ENCODE data around the gene ODF2. TPM values are rescaled to one million over a fixed set of nuclear protein-coding genes. Genes with fewer than 3 reads are reported as not detected.

Gene ODF2
- polyA plus RNA-seq, 1 donor (not counting 4 experiments of a cell fraction or from before 2014, with no cell fraction given): 14.0 TPM

- no peaks in the 10 kb centered on the region for H3K36me3 ChIP-seq (ENCODE audit: control insufficient read depth in 2 of 2, extremely low read depth in 1 of 2, insufficient read depth in 2 of 2, low read length in 2 of 2)
- peaks cover 19% of the 10 kb centered on the region for H3K4me1 ChIP-seq (ENCODE audit: control insufficient read depth, extremely low read depth, insufficient read depth, low read length)
- no peaks in the 10 kb centered on the region for H3K9me1 ChIP-seq (ENCODE audit: control insufficient read depth, extremely low read depth, insufficient read depth, low read length)
- H3K27ac ChIP-seq (ENCODE audit: control insufficient read depth, insufficient read depth, low read length): no peak overlapping the region
- no peaks in the 10 kb centered on the region for H4K20me1 ChIP-seq (ENCODE audit: control insufficient read depth, extremely low read depth, insufficient read depth, low read length)
- H2AFZ ChIP-seq (ENCODE audit: control insufficient read depth, low read length): no peak overlapping the region
- no peak overlapping the region for H3K4me3 ChIP-seq (ENCODE audit: control insufficient read depth in 2 of 3, extremely low read depth in 1 of 3, insufficient read depth in 2 of 3, low read depth in 1 of 3, low read length in 3 of 3)
- H3K4me2 ChIP-seq (ENCODE audit: control insufficient read depth, extremely low read depth, insufficient read depth, low read depth, low read length): peak overlapping the region; percentile 39
- dilution Hi-C loops (cut with MboI; ENCODE audit: extremely low pct_ligation_motif_present, low sequenced_read_pairs): no loop called here
- TF ChIP-seq CTCF (optimal IDR thresholded peaks at IDR 0.05 in 1 of 3, IDR thresholded peaks at IDR 0.05 in 1 of 3, conservative IDR thresholded peaks at IDR 0.05 in 1 of 3; ENCODE audit: extremely low read depth in 1 of 3, insufficient read depth in 2 of 3, low read length in 3 of 3) (no peak), EZH2 (IDR thresholded peaks at IDR 0.05; ENCODE audit: low read length) (no peak)
- no peaks in the 10 kb centered on the region for H3K79me2 ChIP-seq (ENCODE audit: control insufficient read depth, insufficient read depth, low read length)
- H3K9me3 ChIP-seq (ENCODE audit: control insufficient read depth, low read depth, low read length): no peaks in the 10 kb centered on the region
- FAIRE-seq: no peak
- no peak for DNase-seq (ENCODE audit: low read depth, low spot score)
- no peak overlapping the region for H3K9ac ChIP-seq (ENCODE audit: control insufficient read depth, extremely low read depth, insufficient read depth, low read length)
- H3K27me3 ChIP-seq (ENCODE audit: control insufficient read depth, extremely low read depth, insufficient read depth, low read length): peaks cover 9% of the 10 kb centered on the region
Observed at GRCh38 chr9:128416432-128417019, 39.3 kb upstream of the ODF2 start.

- no peak overlapping the region for H3K27ac ChIP-seq (ENCODE audit: control insufficient read depth, insufficient read depth, low read length)
- no peaks in the 10 kb centered on the region for H3K9me1 ChIP-seq (ENCODE audit: control insufficient read depth, extremely low read depth, insufficient read depth, low read length)
- H3K36me3 ChIP-seq (ENCODE audit: control insufficient read depth in 2 of 2, extremely low read depth in 1 of 2, insufficient read depth in 2 of 2, low read length in 2 of 2): peaks cover 0 to under 1% of the 10 kb centered on the region in 2 experiments
- DNase-seq (ENCODE audit: low read depth, low spot score) (no peak), FAIRE-seq (no peak)
- H3K4me1 ChIP-seq (ENCODE audit: control insufficient read depth, extremely low read depth, insufficient read depth, low read length): peaks cover 37% of the 10 kb centered on the region
- H3K4me3 ChIP-seq (ENCODE audit: control insufficient read depth in 2 of 3, extremely low read depth in 1 of 3, insufficient read depth in 2 of 3, low read depth in 1 of 3, low read length in 3 of 3): peak overlapping the region in 1 of 3 experiments; percentile 31
- peak overlapping the region; percentile 72 for H3K4me2 ChIP-seq (ENCODE audit: control insufficient read depth, extremely low read depth, insufficient read depth, low read depth, low read length)
- dilution Hi-C loops (cut with MboI; ENCODE audit: extremely low pct_ligation_motif_present, low sequenced_read_pairs): no loop called here
- no peaks in the 10 kb centered on the region for H3K79me2 ChIP-seq (ENCODE audit: control insufficient read depth, insufficient read depth, low read length)
- TF ChIP-seq CTCF (optimal IDR thresholded peaks at IDR 0.05 in 1 of 3, IDR thresholded peaks at IDR 0.05 in 1 of 3, conservative IDR thresholded peaks at IDR 0.05 in 1 of 3; ENCODE audit: extremely low read depth in 1 of 3, insufficient read depth in 2 of 3, low read length in 3 of 3): no peak
- TF ChIP-seq EZH2 (IDR thresholded peaks at IDR 0.05; ENCODE audit: low read length): no peak
- no peaks in the 10 kb centered on the region for H4K20me1 ChIP-seq (ENCODE audit: control insufficient read depth, extremely low read depth, insufficient read depth, low read length)
- H2AFZ ChIP-seq (ENCODE audit: control insufficient read depth, low read length): peak overlapping the region; percentile 75
- H3K9ac ChIP-seq (ENCODE audit: control insufficient read depth, extremely low read depth, insufficient read depth, low read length): peak overlapping the region; percentile 4
- H3K9me3 ChIP-seq (ENCODE audit: control insufficient read depth, low read depth, low read length): no peaks in the 10 kb centered on the region
- H3K27me3 ChIP-seq (ENCODE audit: control insufficient read depth, extremely low read depth, insufficient read depth, low read length): no peaks in the 10 kb centered on the region
Observed at GRCh38 chr9:128419061-128419925, 36.5 kb upstream of the ODF2 start.

Data from keratinocyte (primary cell).